HG03378 (cell line): ENCODE measurements around the gene RIMOC1.
A peak's percentile ranks its signal among the peaks of the same experiment; 100 is the strongest.

Source experiments
- ATAC-seq: cut with Tn5 transposase; IDR thresholded peaks from one replicate; pipeline ENCODE4 v1.9.1; 2021; ENCODE audit warnings: mild to moderate bottlenecking, moderate library complexity; ENCODE audit not compliant: unreplicated experiment

RIMOC1 gene, protein sequence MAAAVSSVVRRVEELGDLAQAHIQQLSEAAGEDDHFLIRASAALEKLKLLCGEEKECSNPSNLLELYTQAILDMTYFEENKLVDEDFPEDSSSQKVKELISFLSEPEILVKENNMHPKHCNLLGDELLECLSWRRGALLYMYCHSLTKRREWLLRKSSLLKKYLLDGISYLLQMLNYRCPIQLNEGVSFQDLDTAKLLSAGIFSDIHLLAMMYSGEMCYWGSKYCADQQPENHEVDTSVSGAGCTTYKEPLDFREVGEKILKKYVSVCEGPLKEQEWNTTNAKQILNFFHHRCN

DNA sequence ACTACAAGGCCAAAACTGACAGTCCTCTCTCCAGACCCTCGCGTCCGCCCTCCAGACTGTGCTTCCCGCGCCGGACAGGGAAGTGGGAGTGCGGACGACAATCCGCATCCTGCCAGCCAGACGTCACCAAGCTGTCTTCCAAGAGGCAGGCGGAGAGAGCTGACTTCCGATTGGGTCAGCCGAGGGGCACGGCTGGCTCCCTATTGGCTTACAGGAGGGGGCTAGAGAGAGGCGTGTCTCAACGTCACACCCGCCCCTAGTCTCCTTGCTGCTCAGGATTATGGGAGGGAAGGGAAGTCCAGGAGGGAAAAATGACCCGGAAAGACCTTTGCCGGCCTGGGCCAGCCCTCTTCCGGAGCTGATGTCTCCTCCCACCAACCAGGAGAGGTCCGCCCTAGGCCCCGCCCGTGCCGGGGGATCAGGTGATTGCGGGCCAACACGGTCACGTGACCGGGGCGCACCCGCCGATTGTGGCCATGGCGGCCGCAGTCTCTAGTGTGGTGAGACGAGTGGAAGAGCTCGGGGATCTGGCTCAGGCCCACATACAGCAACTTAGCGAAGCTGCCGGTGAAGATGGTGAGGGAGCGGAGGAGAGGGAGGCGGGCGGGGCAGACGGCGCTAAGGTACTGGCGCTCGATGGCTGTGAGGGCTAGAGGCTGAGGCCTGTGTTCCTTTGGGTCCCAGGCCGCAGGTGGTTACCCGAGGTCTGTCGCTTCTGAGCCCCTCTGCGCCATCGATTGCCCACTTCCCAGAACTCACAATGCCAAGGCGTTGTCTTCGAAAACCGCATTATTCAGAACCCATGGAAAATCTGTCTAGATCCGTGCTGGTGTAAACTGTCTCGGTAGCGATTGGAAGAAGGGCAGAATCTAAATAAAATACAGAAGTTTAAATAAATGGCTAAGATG lies at the start of gene RIMOC1:
RIMOC1 (plus strand) TSS at position 453 of the 908 bp plus-strand sequence; CDS start at position 477, 24 bp downstream.
- peak; percentile 99 for ATAC-seq

DNA sequence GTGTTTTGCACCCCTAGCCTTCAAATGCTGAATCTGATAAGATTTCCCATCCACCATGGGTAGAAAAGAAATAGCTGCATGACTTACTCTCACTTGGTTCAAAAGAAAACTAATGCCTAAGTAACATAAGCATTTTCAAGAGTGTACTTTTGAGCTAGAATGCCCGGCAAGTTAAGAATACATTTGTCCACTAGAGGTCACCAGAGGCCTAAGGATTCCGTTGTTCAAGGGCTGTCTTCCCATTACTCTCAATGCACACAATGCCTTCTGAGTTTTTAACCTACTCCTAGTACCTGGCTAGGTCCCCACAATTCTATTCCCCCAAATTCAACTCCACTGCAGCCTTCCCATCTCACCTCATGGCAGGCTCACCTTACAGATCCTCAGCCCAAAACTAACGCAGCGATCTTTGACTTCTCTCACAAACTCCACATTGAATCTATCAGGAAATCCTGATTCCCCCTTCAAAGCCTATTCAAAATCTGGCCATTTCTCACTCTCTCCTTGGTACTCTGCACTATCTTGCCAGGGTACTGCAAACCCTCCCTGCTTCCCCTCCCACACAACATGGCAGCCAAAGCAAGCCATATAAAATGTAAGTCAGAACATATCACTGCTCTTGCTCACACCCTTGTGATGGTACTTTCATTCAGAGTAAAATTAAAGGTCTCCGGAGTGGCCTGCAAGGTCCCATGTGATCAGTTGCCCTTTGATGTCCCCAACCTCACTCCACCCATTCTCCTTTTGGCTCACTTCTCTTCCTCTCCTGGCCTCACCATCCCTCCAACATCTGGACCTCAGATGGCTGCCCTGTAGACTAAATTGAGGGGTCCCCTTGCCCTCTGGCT lies 47.3 kb upstream of the RIMOC1 start:
- ATAC-seq, result peak; percentile 88

DNA sequence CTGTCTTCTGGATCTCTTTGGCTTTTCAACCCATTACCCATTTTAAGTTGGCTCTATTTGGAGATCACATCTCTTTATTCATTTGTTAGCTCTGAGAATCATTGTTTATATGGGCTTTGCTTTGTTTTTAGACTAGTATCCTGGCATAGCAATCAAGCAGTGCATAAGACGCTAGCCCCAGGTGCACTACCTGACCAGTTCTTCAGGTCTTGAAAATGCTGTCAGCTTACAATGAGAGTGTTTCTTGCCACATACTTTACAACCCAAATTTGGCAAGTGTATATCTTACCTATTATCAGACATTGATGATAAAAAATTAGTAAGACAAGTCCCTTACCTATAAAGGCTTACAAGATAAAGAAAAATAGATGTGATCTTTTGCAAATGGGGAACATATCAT lies 46.2 kb upstream of the RIMOC1 start:
- no peak for ATAC-seq

DNA sequence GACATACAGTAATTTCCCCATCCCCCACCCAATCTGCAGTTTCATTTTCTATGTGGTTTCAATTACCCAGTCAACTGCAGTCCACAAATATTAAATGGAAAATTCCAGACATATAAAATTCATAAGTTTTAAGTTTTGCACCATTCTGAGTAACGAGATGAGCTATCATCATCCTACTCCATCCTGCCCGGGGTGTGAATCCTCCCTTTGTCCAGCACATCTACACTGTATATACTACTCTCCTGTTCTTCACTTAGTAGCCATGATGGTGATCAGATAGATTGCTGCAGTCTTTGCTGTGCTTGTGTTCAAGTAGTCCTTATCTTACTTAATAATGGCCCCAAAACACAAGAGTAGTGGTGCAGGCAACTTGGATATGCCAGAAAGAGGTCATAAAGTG lies 45.3 kb upstream of the RIMOC1 start:
- no peak for ATAC-seq

DNA sequence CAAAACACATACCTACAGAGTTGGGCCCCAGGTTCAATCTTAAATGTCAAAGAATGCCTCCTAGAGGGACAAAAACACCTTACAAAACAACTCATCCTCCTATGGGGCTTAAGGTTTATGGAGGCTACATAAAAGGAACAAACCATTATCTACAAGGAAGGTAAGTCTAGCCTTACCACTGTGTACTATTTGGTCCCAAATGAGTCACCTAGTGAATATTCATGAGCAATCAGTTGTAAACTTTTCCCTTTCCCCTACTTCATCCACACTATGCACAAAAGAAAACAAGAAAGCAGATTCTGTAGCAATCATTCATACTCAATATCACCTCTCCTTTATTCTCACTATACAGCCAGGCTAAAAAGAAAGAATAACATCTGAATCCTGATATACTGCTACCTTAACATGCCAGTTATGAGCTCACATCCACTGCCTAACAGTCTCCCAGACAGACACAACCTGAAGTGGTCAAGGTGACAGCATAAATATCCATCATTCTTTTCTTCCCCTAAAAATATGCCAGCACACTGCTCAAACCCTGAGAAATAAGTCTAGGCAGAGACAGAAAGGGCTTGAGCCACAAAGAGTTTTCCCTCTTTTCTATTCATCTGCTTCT lies 40.2 kb upstream of the RIMOC1 start:
- peak; percentile 80 for ATAC-seq

DNA sequence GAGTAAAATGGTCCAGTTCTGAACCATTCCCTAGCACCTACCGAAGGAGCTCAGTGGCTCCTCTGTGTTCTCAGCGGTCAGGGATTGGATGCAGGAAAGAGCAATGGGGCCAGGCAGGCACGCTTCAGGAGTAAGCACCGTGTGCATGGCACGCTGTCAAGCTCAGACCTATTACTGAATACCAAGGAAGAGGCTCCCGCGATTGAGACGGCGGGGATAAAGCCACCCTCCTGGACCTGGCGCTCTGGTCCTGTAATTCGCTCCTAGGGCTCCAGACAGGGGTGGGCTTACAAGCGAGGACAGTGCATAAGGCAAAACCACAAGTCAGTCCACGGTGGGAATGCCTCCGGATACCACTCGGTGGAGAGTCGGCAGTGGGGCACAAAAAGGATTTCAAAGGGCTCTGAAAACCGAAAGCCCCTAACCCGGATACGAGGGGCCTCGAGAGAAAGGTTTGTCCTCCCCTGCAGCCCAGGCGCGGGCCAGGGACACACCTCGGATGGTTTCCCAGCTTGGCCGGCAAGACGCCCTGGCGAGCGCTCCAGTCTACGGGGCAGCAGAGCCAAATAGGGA lies 34.9 kb upstream of the RIMOC1 start:
- ATAC-seq, result no peak

DNA sequence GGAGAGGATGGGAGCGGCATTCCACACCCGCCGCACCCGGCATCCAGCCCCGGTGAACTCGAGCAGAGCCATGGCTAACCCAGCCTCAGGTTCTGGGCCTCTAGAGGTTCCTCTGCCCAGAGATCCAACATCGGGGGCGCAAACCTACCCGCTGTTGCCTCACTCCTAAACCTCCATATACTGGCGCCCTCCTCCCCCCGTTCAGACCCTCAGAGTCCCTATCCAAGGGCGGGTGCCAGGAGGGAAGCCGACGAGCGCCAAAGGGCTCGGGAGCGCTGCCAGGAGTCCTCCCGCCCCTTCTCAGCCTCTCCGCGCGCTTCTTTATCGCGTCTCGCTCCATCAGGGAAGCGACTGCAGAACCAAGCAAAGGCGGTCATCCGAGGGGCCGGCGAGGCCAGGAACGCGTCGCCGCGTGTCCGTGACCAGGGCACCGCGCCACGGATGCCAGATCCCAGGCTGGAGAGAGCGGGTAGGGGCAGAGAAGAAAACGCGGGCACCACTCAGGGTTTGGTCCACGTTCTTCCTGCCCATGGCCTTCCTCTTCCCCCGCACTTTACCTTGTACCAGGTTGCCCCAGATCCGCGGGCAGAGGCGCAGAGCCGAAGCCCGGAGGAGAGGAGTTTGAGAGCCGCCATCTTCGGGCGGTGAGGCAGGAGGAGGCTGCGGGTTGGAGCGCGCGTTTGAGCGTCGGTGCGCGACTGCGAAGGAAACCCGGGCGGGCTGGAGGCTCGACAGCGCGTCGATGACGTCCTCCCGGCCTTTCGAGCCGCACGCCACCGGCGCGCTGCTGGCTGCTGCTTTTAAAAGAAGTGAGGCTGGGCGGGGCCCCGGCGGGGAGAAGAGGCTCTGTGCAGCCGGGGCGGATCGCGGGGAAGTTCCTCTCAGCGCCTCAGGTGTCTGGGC lies 34.2 kb upstream of the RIMOC1 start, which contains the start of gene OXCT1:
OXCT1 (minus strand) TSS at position 702 of the 903 bp plus-strand sequence; CDS start at position 635, 67 bp downstream.
- ATAC-seq, result peak; percentile 93

DNA sequence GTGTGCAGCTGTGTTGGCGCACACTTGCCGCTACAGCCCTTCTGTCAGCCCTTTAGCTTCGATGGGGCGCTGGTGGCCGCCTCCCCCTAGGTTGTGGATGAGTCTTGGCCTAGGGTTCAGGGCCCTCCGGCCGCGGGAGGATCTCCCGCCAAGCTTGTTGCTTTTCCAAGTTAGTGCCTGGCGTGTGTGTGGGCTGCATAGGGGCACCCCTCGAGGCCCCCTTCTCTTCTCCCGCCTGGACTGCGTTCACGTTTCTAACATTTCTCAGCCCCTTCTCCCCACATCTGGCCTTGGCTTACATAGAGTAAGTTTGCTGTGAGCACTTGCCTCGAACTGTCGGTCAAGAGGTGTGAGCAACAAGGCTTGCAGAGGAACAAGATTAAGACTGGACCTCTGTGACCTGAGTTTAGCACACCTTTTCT lies 33.5 kb upstream of the RIMOC1 start:
- ATAC-seq, result no peak

DNA sequence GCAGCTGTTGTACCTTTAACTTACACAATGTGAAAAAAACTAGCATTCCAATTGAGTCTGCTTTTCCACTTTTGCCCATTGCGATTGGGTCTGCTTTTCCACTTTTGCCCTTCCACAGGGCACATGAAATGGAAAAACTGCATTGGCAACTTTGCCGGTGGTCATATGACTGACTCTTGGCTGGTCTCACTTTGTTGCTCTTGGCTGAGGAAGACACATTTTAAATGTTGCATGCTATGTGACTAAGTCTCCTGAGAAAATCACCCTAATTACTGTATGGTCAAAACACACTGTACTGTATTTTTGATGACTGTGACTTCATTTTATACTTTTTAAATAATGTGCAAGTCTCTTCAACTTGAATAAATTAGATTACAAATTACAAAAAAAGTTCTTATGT lies 32.3 kb upstream of the RIMOC1 start:
- no peak for ATAC-seq

DNA sequence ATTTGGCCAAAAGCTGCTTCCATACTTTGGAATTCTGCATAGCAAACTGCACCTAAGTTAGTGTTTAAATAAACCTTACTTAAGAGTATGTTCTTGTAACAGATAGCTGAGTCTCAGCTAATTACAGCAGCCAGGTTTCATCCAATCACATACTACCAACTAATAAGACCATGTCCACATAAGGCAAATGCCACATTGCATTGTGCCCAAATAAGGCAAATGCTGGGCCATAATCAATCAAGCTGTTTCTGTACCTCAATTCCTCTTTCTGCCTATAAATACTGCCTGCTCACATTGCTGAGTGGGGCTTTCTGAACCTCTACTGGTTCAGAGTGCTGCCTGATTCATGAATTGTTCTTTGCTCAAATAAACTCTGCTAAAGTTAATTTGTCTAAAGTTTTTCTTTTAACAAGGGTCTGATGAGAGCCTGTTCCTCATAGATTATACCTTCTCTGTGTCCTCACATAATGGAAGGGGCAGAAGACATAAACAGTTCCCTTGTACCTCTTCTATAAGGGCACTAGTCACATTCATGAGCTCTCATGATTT lies 29.6 kb upstream of the RIMOC1 start:
- no peak for ATAC-seq

DNA sequence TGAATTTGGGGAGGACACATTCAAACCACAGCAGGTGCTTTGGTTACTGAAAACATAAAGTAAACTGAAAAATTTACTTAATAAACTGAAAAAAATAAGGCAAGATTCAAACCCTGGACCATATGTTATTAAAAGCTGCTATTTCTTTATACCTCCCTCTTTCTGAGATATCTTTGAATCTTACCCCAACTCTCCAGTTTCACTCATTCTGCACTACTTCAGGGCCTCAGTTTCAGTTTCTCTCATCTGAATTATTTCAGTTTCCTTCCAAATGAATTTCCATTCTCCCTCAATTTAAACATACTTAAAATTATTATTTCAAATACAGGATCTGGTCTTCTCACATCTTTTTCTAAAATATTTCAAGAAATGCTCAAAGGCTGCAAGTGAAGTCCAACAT lies 29.0 kb upstream of the RIMOC1 start:
- ATAC-seq, result no peak

DNA sequence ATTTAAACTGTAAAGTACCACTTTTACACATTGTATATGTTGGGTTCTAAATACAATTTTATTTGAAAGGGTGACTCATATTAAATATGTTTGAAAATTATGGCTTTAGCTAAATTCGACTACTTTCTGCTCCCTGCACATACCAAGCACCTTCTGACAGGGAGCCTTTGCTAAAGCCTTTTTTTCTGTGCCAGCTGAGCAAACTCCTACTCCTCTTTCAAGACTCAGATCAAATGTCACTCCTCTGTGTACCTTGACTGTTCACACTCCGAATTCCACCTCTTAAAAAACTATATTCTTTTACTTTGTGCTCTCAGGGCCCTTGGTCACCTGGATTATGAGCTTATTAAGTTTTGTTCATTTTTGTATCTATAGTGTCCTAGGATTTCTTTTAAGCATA lies 27.5 kb upstream of the RIMOC1 start:
- no peak for ATAC-seq

DNA sequence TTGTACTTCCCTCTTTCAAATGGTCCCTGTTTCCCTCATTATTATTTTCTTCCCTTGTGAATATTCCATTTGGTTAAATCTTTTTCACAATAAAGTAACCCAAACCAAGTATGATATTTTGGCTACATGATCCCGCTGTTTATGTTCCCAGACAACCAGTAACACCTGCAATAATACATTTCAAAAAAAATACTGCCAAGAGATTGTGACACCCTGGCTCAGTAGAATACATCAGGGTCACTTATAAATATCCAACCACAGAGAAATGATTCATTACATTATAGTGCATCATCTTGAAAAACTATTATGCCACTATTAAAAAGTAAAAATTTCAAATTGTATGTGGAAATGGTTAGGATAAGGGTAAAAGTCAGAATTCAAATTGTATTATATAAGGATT lies 26.7 kb upstream of the RIMOC1 start:
- no peak for ATAC-seq

DNA sequence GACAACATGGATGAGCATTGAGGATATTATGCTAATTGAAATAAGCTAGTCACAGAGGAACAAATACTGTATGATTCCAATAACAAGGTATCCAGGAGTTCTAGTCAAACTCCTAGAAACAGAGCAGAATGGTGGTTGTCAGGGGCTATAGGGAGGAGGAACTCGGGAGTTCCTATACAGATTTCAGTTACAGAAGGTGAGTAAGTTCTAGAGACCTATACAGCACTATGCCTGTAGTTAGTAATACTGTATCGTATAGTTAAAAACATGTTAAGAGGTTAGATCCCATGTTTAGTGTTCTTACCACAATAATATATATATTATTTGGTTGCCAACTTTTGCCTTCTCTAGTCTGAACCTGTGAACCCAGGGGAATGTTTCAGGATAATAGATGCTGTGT lies 26.0 kb upstream of the RIMOC1 start:
- peak; percentile 15 for ATAC-seq

DNA sequence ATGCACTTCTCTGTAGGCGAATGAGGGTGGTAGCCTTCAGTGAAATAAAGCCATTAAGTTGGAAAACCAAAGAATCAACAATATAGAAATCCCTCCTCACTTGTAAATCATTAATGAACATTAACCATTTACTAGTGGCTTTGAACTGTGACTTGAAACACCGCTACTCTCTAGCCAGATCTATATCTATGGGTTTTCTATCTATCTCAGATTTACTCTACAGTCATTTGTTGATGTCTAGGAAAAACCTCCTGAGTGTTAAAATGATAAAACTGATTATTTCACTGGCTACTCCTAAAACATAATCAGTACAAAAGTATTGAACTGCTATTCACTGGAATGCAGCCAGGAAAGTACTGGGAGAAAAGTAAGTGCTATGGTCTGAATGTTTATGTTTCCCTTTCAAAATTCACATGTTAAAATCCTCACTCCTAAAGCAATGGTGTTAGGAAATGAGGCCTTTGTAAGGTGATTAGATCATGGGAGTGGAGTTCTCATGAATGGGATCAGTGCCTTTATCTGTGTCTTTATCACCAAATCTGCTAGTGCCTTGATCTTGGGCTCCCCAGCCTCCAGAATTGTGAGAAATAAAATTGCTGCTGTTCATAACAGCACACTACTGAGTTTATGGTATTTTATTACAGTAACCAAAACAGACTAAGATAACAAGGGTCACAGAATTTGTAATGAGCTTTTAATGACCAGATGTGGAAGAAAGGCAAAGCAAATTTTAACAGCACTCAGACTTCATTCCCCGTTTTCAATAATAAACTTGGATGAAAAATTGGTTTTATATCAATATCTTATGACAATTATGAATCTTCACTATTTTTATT lies 25.3 kb upstream of the RIMOC1 start:
- ATAC-seq, result peak; percentile 56

DNA sequence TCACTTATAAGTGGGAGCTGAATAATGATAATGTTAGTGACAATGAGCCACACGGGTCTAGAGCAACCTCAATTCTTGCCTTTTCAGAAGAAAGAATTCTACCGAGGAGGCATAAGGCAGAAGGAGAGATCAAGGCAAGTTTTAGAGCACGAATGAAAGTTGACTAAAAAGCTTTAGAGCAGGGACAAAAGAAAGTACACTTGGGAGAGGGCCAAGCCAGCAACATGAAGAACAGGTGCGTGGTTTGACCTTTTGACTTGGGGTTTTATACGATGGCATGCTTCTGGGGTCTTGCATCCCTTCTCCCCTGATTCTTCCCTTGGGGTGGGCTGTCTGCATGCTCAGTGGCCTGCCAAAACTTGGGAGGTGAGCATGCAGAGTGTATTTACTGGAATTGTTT lies 21.4 kb upstream of the RIMOC1 start:
- no peak for ATAC-seq

DNA sequence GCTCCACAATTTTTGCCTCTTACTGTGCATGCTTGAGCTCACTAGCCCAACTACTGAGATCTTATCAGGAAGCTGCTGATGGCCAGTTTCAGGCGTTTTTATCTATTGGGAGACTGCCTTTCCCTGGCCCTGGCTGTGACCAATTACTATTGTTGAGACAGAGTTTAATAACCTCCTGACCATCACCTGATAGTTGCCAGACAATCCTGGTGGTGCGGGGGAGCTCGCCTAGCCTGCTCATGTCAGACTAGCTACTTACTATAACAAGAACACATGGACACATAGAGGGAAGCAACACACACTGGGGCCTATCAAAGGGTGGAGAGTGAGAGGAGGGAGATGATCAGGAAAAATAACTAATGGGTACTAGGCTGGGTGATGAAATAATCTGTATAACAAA lies 20.9 kb upstream of the RIMOC1 start:
- no peak for ATAC-seq

DNA sequence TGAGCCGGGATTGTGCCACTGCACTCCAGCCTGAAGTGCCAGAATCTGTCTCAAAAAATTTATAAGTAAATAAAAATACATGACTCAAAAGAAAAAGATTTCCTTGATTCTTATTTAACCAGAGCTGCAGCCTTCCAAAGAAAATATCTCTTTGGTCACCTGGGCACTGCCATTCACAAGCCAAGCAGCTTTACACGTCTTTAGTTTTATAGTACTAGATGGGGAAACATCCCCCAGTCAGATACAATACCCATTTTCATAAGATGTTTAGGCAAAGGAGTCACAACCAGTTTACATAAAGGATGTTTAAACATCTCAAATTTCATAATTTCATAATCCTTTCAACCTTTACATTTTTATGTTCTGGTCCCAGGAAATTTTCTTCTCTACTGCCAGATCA lies 20.2 kb upstream of the RIMOC1 start:
- ATAC-seq, result no peak
